ENCODE results near the gene IFNLR1. TPM values are rescaled to one million over a fixed set of nuclear protein-coding genes. Genes with fewer than 3 reads are reported as not detected.
"Not testable (repeated sequence)": the region's sequence is repeated elsewhere in the genome, so short reads cannot be mapped to it uniquely, and the experiment has no call there.

IFNLR1 gene
- total RNA-seq, 2 donors from 2014 or later = 0.14 TPM; not detected in 1

DNA sequence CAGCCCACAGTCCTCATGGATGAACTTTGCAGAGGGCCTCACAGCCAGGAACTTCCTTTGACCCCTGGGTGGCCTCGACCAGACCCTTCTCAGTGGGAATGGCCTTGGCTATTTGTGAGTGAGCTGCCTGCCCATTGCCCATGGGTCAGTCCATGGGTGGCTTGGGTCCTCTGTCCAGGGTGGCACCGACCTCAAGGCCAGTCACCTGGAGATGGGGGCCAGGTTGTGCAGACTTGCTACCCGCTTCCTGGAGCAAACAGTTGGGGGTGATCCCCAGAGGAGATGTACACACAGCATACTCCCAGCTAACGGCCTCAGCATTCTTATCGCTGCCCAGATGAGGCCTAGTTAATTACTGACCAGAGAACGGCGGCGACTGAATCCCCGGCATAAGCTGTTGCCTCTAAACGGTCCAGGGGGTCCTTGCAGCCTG lies 23.1 kb upstream of the IFNLR1 start:
- Histone ChIP-seq H3K4me1 (ENCODE audit: control insufficient read depth in 1 of 2, low read depth in 2 of 2) (no peaks in the 10 kb centered on the region), H3K9me3 (no peaks in the 10 kb centered on the region), H3K27me3 (replicated peaks; ENCODE audit: insufficient read depth) (no peaks in the 10 kb centered on the region), H3K27ac (no peak overlapping the region), H3K4me3 (no peak overlapping the region), H3K36me3 (no peaks in the 10 kb centered on the region)
- DNase-seq (ENCODE audit: low spot score) (no peak), ATAC-seq (ENCODE audit: insufficient number of reproducible peaks, low FRiP score, low read depth) (no peak)
- TF ChIP-seq, protein P1, sequence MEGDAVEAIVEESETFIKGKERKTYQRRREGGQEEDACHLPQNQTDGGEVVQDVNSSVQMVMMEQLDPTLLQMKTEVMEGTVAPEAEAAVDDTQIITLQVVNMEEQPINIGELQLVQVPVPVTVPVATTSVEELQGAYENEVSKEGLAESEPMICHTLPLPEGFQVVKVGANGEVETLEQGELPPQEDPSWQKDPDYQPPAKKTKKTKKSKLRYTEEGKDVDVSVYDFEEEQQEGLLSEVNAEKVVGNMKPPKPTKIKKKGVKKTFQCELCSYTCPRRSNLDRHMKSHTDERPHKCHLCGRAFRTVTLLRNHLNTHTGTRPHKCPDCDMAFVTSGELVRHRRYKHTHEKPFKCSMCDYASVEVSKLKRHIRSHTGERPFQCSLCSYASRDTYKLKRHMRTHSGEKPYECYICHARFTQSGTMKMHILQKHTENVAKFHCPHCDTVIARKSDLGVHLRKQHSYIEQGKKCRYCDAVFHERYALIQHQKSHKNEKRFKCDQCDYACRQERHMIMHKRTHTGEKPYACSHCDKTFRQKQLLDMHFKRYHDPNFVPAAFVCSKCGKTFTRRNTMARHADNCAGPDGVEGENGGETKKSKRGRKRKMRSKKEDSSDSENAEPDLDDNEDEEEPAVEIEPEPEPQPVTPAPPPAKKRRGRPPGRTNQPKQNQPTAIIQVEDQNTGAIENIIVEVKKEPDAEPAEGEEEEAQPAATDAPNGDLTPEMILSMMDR (IDR thresholded peaks at IDR 0.05) = no peak

DNA sequence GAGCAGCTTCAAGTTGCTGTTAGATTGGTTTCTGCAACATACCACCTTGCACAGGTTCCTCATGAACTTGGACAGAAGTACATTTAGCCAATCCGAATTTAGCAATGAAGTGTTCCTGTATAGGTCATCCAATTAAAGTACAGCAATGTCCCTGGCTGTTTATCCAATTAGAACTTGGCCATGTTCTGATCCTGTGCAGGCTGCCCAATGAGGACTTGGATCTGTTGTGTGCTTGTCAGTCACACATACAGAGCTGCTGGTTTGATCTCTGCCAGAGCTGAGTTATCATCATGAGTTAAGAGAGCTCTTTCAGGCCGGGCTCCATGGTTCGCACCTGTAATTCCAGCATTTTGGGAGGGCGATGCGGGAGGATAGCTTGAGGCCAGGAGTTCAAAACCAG lies 22.0 kb upstream of the IFNLR1 start:
- TF ChIP-seq, protein P1 (IDR thresholded peaks at IDR 0.05) = no peak

GRCh38 chr1:24207709-24208108 lies 20.6 kb upstream of the IFNLR1 start:
- ATAC-seq (ENCODE audit: insufficient number of reproducible peaks, low FRiP score, low read depth) (no peak), DNase-seq (ENCODE audit: low spot score) (no peak)
- H3K27me3 ChIP-seq (replicated peaks; ENCODE audit: insufficient read depth) = no peaks in the 10 kb centered on the region
- H3K27ac ChIP-seq = no peak overlapping the region
- H3K9me3 ChIP-seq = no peaks in the 10 kb centered on the region
- no peak overlapping the region for H3K4me3 ChIP-seq
- TF ChIP-seq, protein P1 (IDR thresholded peaks at IDR 0.05) = no peak
- no peaks in the 10 kb centered on the region for H3K36me3 ChIP-seq
- H3K4me1 ChIP-seq (ENCODE audit: control insufficient read depth in 1 of 2, low read depth in 2 of 2) = no peaks in the 10 kb centered on the region

More for the DNA sequence above, 22.0 kb upstream of the IFNLR1 start:
- Histone ChIP-seq H3K27me3 (replicated peaks; ENCODE audit: insufficient read depth) (no peaks in the 10 kb centered on the region), H3K4me1 (ENCODE audit: control insufficient read depth in 1 of 2, low read depth in 2 of 2) (no peaks in the 10 kb centered on the region), H3K27ac (no peak overlapping the region), H3K36me3 (no peaks in the 10 kb centered on the region), H3K9me3 (no peaks in the 10 kb centered on the region), H3K4me3 (no peak overlapping the region)
- ATAC-seq (ENCODE audit: insufficient number of reproducible peaks, low FRiP score, low read depth) (no peak), DNase-seq (ENCODE audit: low spot score) (no peak)

GRCh38 chr1:24207395-24207687 lies 20.3 kb upstream of the IFNLR1 start:
- H3K9me3 ChIP-seq; DNase-seq (ENCODE audit: low spot score); H3K4me3 ChIP-seq; H3K27me3 ChIP-seq (replicated peaks; ENCODE audit: insufficient read depth); H3K36me3 ChIP-seq; H3K27ac ChIP-seq; ATAC-seq (ENCODE audit: insufficient number of reproducible peaks, low FRiP score, low read depth); H3K4me1 ChIP-seq (ENCODE audit: control insufficient read depth in 1 of 2, low read depth in 2 of 2): not testable (repeated sequence)

- Histone ChIP-seq H3K4me1 (ENCODE audit: control insufficient read depth in 1 of 2, low read depth in 2 of 2) (no peaks in the 10 kb centered on the region), H3K4me3 (no peak overlapping the region), H3K9me3 (no peaks in the 10 kb centered on the region), H3K27ac (no peak overlapping the region), H3K27me3 (replicated peaks; ENCODE audit: insufficient read depth) (no peaks in the 10 kb centered on the region), H3K36me3 (no peaks in the 10 kb centered on the region)
- DNase-seq (ENCODE audit: low spot score) (no peak), ATAC-seq (ENCODE audit: insufficient number of reproducible peaks, low FRiP score, low read depth) (no peak)
- TF ChIP-seq, protein P1 (IDR thresholded peaks at IDR 0.05) = no peak
Observed at GRCh38 chr1:24206516-24207394, 19.7 kb upstream of the IFNLR1 start.

GRCh38 chr1:24206083-24206464 lies 19.0 kb upstream of the IFNLR1 start:
- Histone ChIP-seq H3K9me3 (no peaks in the 10 kb centered on the region), H3K27ac (no peak overlapping the region), H3K4me3 (no peak overlapping the region), H3K36me3 (no peaks in the 10 kb centered on the region), H3K4me1 (ENCODE audit: control insufficient read depth in 1 of 2, low read depth in 2 of 2) (no peaks in the 10 kb centered on the region), H3K27me3 (replicated peaks; ENCODE audit: insufficient read depth) (no peaks in the 10 kb centered on the region)
- ATAC-seq (ENCODE audit: insufficient number of reproducible peaks, low FRiP score, low read depth) (no peak), DNase-seq (ENCODE audit: low spot score) (no peak)
- TF ChIP-seq, protein P1 (IDR thresholded peaks at IDR 0.05) = no peak
